K562 (cell line): ENCODE data around the gene ERICH2. TPM values are rescaled to one million over a fixed set of nuclear protein-coding genes. Genes with fewer than 3 reads are reported as not detected.

Source experiments
- ATF1 ChIP-seq, 2 experiments: fragments of 450-650 bp in 1 of 2; IDR thresholded peaks; 2 replicates each; pipeline ENCODE4 v1.6.1; 2016; ENCODE audit warnings: missing compliant biosample characterization in 1 of 2, missing genetic modification characterization in 1 of 2
- CBX5 ChIP-seq: IDR thresholded peaks from 2 replicates; pipeline ENCODE4 v1.6.1; 2014; ENCODE audit warnings: low read depth, borderline replicate concordance
- FOS ChIP-seq: IDR thresholded peaks from 3 replicates; pipeline ENCODE4 v1.6.1; 2011; ENCODE audit not compliant: insufficient read length; ENCODE audit errors: extremely low read depth
- HDAC1 ChIP-seq, 2 experiments: fragments of 450-650 bp; IDR thresholded peaks; 2 replicates each; pipeline ENCODE4 v1.6.1; 2016 to 2017; ENCODE audit warnings: inconsistent platforms in 1 of 2, mild to moderate bottlenecking in 1 of 2, moderate library complexity in 1 of 2
- HDGF ChIP-seq: fragments of 450-650 bp; IDR thresholded peaks from 2 replicates; pipeline ENCODE4 v1.6.1; 2016
- IRF1 ChIP-seq: sonication (generic); formaldehyde crosslinking; IDR thresholded peaks from 2 replicates; pipeline ENCODE4 v1.8.0; 2022; ENCODE audit warnings: missing genetic modification reagents, mild to moderate bottlenecking, borderline replicate concordance
- KLF1 ChIP-seq: fragments of 450-650 bp; IDR thresholded peaks from 2 replicates; pipeline ENCODE4 v1.6.1; 2016; ENCODE audit warnings: missing genetic modification characterization, missing compliant biosample characterization
- NFYB ChIP-seq: IDR thresholded peaks from 2 replicates; pipeline ENCODE4 v1.6.1; 2011; ENCODE audit warnings: mild to moderate bottlenecking, moderate library complexity; ENCODE audit not compliant: insufficient read length; ENCODE audit errors: extremely low read depth
- NKRF ChIP-seq: fragments of 450-650 bp; IDR thresholded peaks from 2 replicates; pipeline ENCODE4 v1.6.1; 2016; ENCODE audit warnings: borderline replicate concordance
- STAT5A ChIP-seq: IDR thresholded peaks from 2 replicates; pipeline ENCODE4 v1.6.1; 2012; ENCODE audit warnings: low read length, inconsistent platforms, borderline replicate concordance
- TEAD2 ChIP-seq: fragments of 450-650 bp; IDR thresholded peaks from 2 replicates; pipeline ENCODE4 v1.6.1; 2016; ENCODE audit warnings: missing genetic modification characterization, control low read depth, missing compliant biosample characterization
- XRCC3 ChIP-seq: fragments of 450-650 bp; IDR thresholded peaks from 2 replicates; pipeline ENCODE4 v1.6.1; 2017; ENCODE audit warnings: mild to moderate bottlenecking, moderate library complexity
- ZBTB1 ChIP-seq: sonication (generic); formaldehyde crosslinking; IDR thresholded peaks from 2 replicates; pipeline ENCODE4 v1.8.1; 2023; ENCODE audit warnings: missing genetic modification reagents, low read depth, mild to moderate bottlenecking, borderline replicate concordance
- ZNF224 ChIP-seq: sonication (generic); formaldehyde crosslinking; IDR thresholded peaks from 2 replicates; pipeline ENCODE4 v1.8.0; 2022; ENCODE audit warnings: mild to moderate bottlenecking, missing genetic modification reagents
- ZNF239 ChIP-seq: fragments of 250-450 bp; sonication (Bioruptor Pico); IDR thresholded peaks from 2 replicates; pipeline ENCODE4 v1.4.0; 2020; ENCODE audit warnings: mild to moderate bottlenecking
- ZNF316 ChIP-seq: fragments of 450-650 bp; IDR thresholded peaks from 2 replicates; pipeline ENCODE4 v1.6.1; 2016
- ZNF583 ChIP-seq: fragments of 250-450 bp; sonication (Bioruptor Pico); IDR thresholded peaks from 2 replicates; pipeline ENCODE4 v1.4.0; 2020
- polyA plus RNA-seq, 8 experiments: library from polyadenylated mRNA; depleted of rRNA in 4 of 8; stranded (reverse) in 5 of 8; unstranded in 3 of 8; fragments of >200 nt; fragmentation: Nextera tagmentation in 2 of 8; fragmentation: Illumina TruSeq in 1 of 8; extraction: Ambion mirVana in 2 of 8; extraction: Trizol in 1 of 8; gene quantifications; 2 replicates each; pipeline versions ENCODE4 v1.2.1 to v1.2.3, GENCODE V29; 2011 to 2014; ENCODE audit warnings: inconsistent platforms in 1 of 8, missing spikeins in 1 of 8
- total RNA-seq, 7 experiments: library from RNA; depleted of rRNA in 6 of 7; stranded (reverse); fragments of >200 nt in 6 of 7; fragmentation: Illumina TruSeq in 2 of 7; extraction: Trizol in 2 of 7; gene quantifications; 2 replicates each; pipeline versions ENCODE4 v1.2.1 to v1.2.3, GENCODE V29; 2011 to 2021; ENCODE audit warnings: low replicate concordance in 1 of 7
- TF ChIP-seq, protein P1 (sequence below): fragments of 150-350 bp; conservative IDR thresholded peaks from 2 replicates; pipeline ENCODE4 v1.6.1; 2014; ENCODE audit warnings: low read length
- TF ChIP-seq, protein P2 (sequence below): IDR thresholded peaks from 2 replicates; pipeline ENCODE4 v1.6.1; 2016; ENCODE audit warnings: missing genetic modification characterization, missing compliant biosample characterization
- TF ChIP-seq, protein P3 (sequence below): fragments of 450-650 bp; IDR thresholded peaks from 2 replicates; pipeline ENCODE4 v1.6.1; 2017; ENCODE audit warnings: antibody characterized with exemption

Gene ERICH2
- total and polyA plus RNA-seq, 9 of the 15 experiments (the other 6 are each of a cell fraction or from before 2014, with no cell fraction given) = 0.85 to 2.4 (median 1.6) TPM

DNA sequence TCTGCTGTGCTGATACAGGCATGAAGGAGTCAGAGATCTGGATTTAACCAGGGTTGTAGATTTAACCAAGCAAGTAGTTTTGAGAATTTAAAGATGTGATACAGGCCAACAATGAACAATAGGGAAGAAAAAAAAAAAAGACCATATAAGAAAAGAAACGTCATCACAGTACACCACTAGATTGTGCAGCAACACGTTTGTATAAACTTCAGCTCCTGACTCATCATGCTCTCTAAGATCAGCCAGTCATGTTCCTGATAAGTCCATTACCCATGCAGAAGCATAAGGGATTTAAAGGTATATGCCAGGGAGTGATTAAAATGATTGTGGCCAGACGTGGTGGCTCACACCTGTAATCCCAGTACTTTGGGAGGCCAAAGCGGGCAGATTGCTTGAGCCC, 22.3 kb upstream of the ERICH2 start (continued):
- TF ChIP-seq ATF1 (CRISPR knock-in tag; IDR thresholded peaks at IDR 0.05) = no peak
- peak; percentile 77 for TF ChIP-seq ATF1 (tag; IDR thresholded peaks at IDR 0.05)
- TF ChIP-seq ZNF316 = peak; percentile 92
- no peak for TF ChIP-seq KLF1
- peak in 1 of 2 experiments; percentile 35; a peak in 1 of 4 replicates for TF ChIP-seq HDAC1 (IDR thresholded peaks at IDR 0.05)
- no peak for TF ChIP-seq STAT5A
- TF ChIP-seq ZNF583 (CRISPR knock-in tag) = no peak
- no peak for TF ChIP-seq ZBTB1
- TF ChIP-seq, protein P1, sequence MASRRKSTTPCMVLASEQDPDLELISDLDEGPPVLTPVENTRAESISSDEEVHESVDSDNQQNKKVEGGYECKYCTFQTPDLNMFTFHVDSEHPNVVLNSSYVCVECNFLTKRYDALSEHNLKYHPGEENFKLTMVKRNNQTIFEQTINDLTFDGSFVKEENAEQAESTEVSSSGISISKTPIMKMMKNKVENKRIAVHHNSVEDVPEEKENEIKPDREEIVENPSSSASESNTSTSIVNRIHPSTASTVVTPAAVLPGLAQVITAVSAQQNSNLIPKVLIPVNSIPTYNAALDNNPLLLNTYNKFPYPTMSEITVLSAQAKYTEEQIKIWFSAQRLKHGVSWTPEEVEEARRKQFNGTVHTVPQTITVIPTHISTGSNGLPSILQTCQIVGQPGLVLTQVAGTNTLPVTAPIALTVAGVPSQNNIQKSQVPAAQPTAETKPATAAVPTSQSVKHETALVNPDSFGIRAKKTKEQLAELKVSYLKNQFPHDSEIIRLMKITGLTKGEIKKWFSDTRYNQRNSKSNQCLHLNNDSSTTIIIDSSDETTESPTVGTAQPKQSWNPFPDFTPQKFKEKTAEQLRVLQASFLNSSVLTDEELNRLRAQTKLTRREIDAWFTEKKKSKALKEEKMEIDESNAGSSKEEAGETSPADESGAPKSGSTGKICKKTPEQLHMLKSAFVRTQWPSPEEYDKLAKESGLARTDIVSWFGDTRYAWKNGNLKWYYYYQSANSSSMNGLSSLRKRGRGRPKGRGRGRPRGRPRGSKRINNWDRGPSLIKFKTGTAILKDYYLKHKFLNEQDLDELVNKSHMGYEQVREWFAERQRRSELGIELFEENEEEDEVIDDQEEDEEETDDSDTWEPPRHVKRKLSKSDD = no peak
- no peak for TF ChIP-seq ZNF224 (CRISPR knock-in tag)
- TF ChIP-seq ZNF239 (CRISPR knock-in tag) = no peak
- peak; percentile 22 for TF ChIP-seq FOS
- 0 out of 2 replicates have a peak, but pooled peaks have one; percentile 0 for TF ChIP-seq NKRF
- TF ChIP-seq XRCC3 = no peak
- TF ChIP-seq CBX5 = no peak
- TF ChIP-seq NFYB = no peak
- TF ChIP-seq TEAD2 (tag) = no peak
- no peak for TF ChIP-seq IRF1 (CRISPR knock-in tag)
- TF ChIP-seq HDGF = no peak
- TF ChIP-seq, protein P2, sequence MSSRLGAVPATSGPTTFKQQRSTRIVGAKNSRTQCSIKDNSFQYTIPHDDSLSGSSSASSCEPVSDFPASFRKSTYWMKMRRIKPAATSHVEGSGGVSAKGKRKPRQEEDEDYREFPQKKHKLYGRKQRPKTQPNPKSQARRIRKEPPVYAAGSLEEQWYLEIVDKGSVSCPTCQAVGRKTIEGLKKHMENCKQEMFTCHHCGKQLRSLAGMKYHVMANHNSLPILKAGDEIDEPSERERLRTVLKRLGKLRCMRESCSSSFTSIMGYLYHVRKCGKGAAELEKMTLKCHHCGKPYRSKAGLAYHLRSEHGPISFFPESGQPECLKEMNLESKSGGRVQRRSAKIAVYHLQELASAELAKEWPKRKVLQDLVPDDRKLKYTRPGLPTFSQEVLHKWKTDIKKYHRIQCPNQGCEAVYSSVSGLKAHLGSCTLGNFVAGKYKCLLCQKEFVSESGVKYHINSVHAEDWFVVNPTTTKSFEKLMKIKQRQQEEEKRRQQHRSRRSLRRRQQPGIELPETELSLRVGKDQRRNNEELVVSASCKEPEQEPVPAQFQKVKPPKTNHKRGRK (tag) = no peak
- TF ChIP-seq, protein P3, sequence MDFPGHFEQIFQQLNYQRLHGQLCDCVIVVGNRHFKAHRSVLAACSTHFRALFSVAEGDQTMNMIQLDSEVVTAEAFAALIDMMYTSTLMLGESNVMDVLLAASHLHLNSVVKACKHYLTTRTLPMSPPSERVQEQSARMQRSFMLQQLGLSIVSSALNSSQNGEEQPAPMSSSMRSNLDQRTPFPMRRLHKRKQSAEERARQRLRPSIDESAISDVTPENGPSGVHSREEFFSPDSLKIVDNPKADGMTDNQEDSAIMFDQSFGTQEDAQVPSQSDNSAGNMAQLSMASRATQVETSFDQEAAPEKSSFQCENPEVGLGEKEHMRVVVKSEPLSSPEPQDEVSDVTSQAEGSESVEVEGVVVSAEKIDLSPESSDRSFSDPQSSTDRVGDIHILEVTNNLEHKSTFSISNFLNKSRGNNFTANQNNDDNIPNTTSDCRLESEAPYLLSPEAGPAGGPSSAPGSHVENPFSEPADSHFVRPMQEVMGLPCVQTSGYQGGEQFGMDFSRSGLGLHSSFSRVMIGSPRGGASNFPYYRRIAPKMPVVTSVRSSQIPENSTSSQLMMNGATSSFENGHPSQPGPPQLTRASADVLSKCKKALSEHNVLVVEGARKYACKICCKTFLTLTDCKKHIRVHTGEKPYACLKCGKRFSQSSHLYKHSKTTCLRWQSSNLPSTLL = no peak
